B cell (primary cell): Measurements from ENCODE around the gene ECT2. TPM values are rescaled to one million over a fixed set of nuclear protein-coding genes. Genes with fewer than 3 reads are reported as not detected.
"Not testable (repeated sequence)": the region's sequence is repeated elsewhere in the genome, so short reads cannot be mapped to it uniquely, and the experiment has no call there.

ENCODE experiments used
- ATAC-seq: fragments of 200-7000 bp; cut with Tn5 transposase; one replicate; pipeline ENCODE4 v1.10.0; 2021; ENCODE audit warnings: low read depth, mild to moderate bottlenecking, moderate number of reproducible peaks, moderate library complexity
- CTCF ChIA-PET: fragments of 350-600 bp; sonication (Branson Sonifier 250); formaldehyde crosslinking; loops from one replicate; lab custom pipeline; 2021; ENCODE audit warnings: antibody characterized with exemption, inconsistent platforms; lab: Charles Lee
- POLR2A ChIA-PET: fragments of 350-600 bp; sonication (Branson Sonifier 250); formaldehyde crosslinking; loops from one replicate; lab custom pipeline; 2021; ENCODE audit warnings: antibody characterized with exemption; lab: Charles Lee
- DNase-seq: peaks from one replicate; pipeline ENCODE4 v3.0.0; 2013
- H2AFZ ChIP-seq: 2 replicates; pipeline ENCODE4 v1.6.1; 2012; ENCODE audit warnings: mild to moderate bottlenecking, low read depth, low read length; ENCODE audit not compliant: insufficient read depth, poor library complexity, severe bottlenecking
- H3K27ac ChIP-seq, 2 donors: 1 replicate in 1 of 2; 2 replicates in 1 of 2; pipeline ENCODE4 v1.5.1; 2012 to 2013; ENCODE audit warnings: low read length in 2 of 2, mild to moderate bottlenecking in 2 of 2, moderate library complexity in 1 of 2
- H3K27me3 ChIP-seq, 4 experiments: fragments of 200-600 bp in 1 of 4; sonication (generic) in 1 of 4; replicated peaks in 1 of 4; 1 replicate in 2 of 4; 2 replicates in 2 of 4; pipeline versions ENCODE4 v1.6.1 to v1.7.0; 2013 to 2016; ENCODE audit warnings: low read length in 3 of 4, mild to moderate bottlenecking in 2 of 4, mixed read lengths in 1 of 4, moderate library complexity in 1 of 4; ENCODE audit not compliant: insufficient read depth in 4 of 4, control insufficient read depth in 3 of 4; ENCODE audit errors: control extremely low read depth in 1 of 4
- H3K36me3 ChIP-seq, 2 experiments: replicated peaks in 1 of 2; 1 replicate in 1 of 2; 2 replicates in 1 of 2; pipeline versions ENCODE4 v1.6.1 to v1.7.1; 2013; ENCODE audit warnings: low read length in 1 of 2; ENCODE audit not compliant: insufficient read depth in 2 of 2, control insufficient read depth in 1 of 2; ENCODE audit errors: control extremely low read depth in 1 of 2, extremely low read depth in 1 of 2
- H3K4me1 ChIP-seq, 2 donors: fragments of 200-600 bp in 1 of 2; sonication (generic) in 1 of 2; 1 replicate in 1 of 2; 2 replicates in 1 of 2; pipeline versions ENCODE4 v1.5.1 to v1.6.1; 2013 to 2017; ENCODE audit warnings: low read length in 2 of 2; ENCODE audit not compliant: control insufficient read depth in 2 of 2, insufficient read depth in 2 of 2
- H3K4me2 ChIP-seq: replicated peaks from 2 replicates; pipeline ENCODE3; 2012; ENCODE audit warnings: mild to moderate bottlenecking, low read depth, low read length; ENCODE audit not compliant: poor library complexity, severe bottlenecking
- H3K4me3 ChIP-seq, 5 experiments: fragments of 200-600 bp in 1 of 5; sonication (generic) in 1 of 5; 1 replicate in 3 of 5; 2 replicates in 2 of 5; pipeline versions ENCODE4 v1.5.1 to v1.7.0; 2011 to 2016; ENCODE audit warnings: low read length in 4 of 5, mild to moderate bottlenecking in 4 of 5, low read depth in 2 of 5, control low read depth in 1 of 5, moderate library complexity in 1 of 5; ENCODE audit not compliant: insufficient read depth in 1 of 5; ENCODE audit errors: control extremely low read depth in 1 of 5, extremely low read depth in 1 of 5
- H3K79me2 ChIP-seq: fragments of 200-600 bp; sonication (generic); one replicate; pipeline ENCODE4 v1.6.0; 2016; ENCODE audit warnings: low read length; ENCODE audit not compliant: control insufficient read depth, insufficient read depth
- H3K9ac ChIP-seq: fragments of 200-600 bp; sonication (generic); 2 replicates; pipeline ENCODE4 v1.6.1; 2017; ENCODE audit warnings: mild to moderate bottlenecking, low read length, moderate library complexity
- H3K9me3 ChIP-seq, 3 donors: one replicate each; pipeline versions ENCODE4 v1.6.1 to v1.7.1; 2013; ENCODE audit warnings: low read length in 2 of 3; ENCODE audit not compliant: control insufficient read depth in 2 of 3, insufficient read depth in 1 of 3; ENCODE audit errors: control extremely low read depth in 1 of 3
- H4K20me1 ChIP-seq: 2 replicates; pipeline ENCODE4 v1.6.0; 2012; ENCODE audit warnings: mild to moderate bottlenecking, low read length; ENCODE audit not compliant: insufficient read depth, control insufficient read depth, poor library complexity, severe bottlenecking
- H3K27ac Mint-ChIP-seq: one replicate; pipeline ENCODE4 v1.8.0; 2021; ENCODE audit warnings: mixed read lengths
- H3K27me3 Mint-ChIP-seq: one replicate; pipeline ENCODE4 v1.8.0; 2021; ENCODE audit warnings: mixed read lengths
- H3K4me1 Mint-ChIP-seq: one replicate; pipeline ENCODE4 v1.8.0; 2021; ENCODE audit warnings: mixed read lengths
- H3K4me3 Mint-ChIP-seq: one replicate; pipeline ENCODE4 v1.8.0; 2021; ENCODE audit warnings: mixed read lengths
- H3K9me3 Mint-ChIP-seq: one replicate; pipeline ENCODE4 v1.8.0; 2022; ENCODE audit warnings: mixed read lengths; ENCODE audit not compliant: insufficient read depth
- EZH2 ChIP-seq: IDR thresholded peaks from 2 replicates; pipeline ENCODE4 v1.6.1; 2012; ENCODE audit warnings: borderline replicate concordance, low read depth, mild to moderate bottlenecking, moderate library complexity, low read length; ENCODE audit not compliant: insufficient read depth, poor library complexity, severe bottlenecking
- WGBS: methylation state at CpG from one replicate; pipeline ENCODE4 v1.1.5; 2013; ENCODE audit warnings: missing lambda C conversion rate; ENCODE audit not compliant: insufficient coverage; 5-methylcytosine and 5-hydroxymethylcytosine counted together
- intact Hi-C: fragments of 100-400 bp; cut with micrococcal nuclease; formaldehyde crosslinking; loops from one replicate; pipeline ENCODE4 v1.10.0; 2022
- polyA plus RNA-seq: library from polyadenylated mRNA; depleted of rRNA; stranded (reverse); fragments of >200 nt; gene quantifications from 2 replicates; pipeline ENCODE4 v1.2.3, GENCODE V29; 2012
- total RNA-seq, 2 donors: library from RNA; stranded (reverse); fragments of 120-200 nt in 1 of 2; gene quantifications; 1 replicate in 1 of 2; 2 replicates in 1 of 2; pipeline versions ENCODE4 v1.2.3 to v1.2.4, GENCODE V29; 2013 to 2022
- TF ChIP-seq, protein P1 (sequence below): fragments of 200-600 bp; IDR thresholded peaks from one replicate; pipeline ENCODE4 v1.8.0; 2022; ENCODE audit warnings: antibody characterized with exemption, mild to moderate bottlenecking

Gene ECT2
- total and polyA plus RNA-seq, 2 donors (not counting 1 experiment from before 2014, with no cell fraction given) = 1.00 to 5.1 TPM

GRCh38 chr3:172702256-172702655 lies 48.3 kb upstream of the ECT2 start:
- intact Hi-C loops = no loop called here
- no peak overlapping the region for H3K27ac Mint-ChIP-seq
- DNase-seq (no peak), ATAC-seq (no peak)
- no peaks in the 10 kb centered on the region for H3K27me3 Mint-ChIP-seq
- H3K4me1 Mint-ChIP-seq = peaks cover 27% of the 10 kb centered on the region
- Histone ChIP-seq H4K20me1 (peaks cover 24% of the 10 kb centered on the region), H3K4me2 (no peak overlapping the region), H3K9ac (no peak overlapping the region), H3K79me2 (peaks cover 17% of the 10 kb centered on the region), H3K4me3 (no peak overlapping the region), H3K27ac (no peak overlapping the region), H3K4me1 (no peaks in the 10 kb centered on the region), H3K9me3 (no peaks in the 10 kb centered on the region), H2AFZ (no peak overlapping the region), H3K36me3 (no peaks in the 10 kb centered on the region), H3K27me3 (no peaks in the 10 kb centered on the region)
- TF ChIP-seq, protein P1, sequence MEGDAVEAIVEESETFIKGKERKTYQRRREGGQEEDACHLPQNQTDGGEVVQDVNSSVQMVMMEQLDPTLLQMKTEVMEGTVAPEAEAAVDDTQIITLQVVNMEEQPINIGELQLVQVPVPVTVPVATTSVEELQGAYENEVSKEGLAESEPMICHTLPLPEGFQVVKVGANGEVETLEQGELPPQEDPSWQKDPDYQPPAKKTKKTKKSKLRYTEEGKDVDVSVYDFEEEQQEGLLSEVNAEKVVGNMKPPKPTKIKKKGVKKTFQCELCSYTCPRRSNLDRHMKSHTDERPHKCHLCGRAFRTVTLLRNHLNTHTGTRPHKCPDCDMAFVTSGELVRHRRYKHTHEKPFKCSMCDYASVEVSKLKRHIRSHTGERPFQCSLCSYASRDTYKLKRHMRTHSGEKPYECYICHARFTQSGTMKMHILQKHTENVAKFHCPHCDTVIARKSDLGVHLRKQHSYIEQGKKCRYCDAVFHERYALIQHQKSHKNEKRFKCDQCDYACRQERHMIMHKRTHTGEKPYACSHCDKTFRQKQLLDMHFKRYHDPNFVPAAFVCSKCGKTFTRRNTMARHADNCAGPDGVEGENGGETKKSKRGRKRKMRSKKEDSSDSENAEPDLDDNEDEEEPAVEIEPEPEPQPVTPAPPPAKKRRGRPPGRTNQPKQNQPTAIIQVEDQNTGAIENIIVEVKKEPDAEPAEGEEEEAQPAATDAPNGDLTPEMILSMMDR = no peak
- TF ChIP-seq EZH2 = no peak
- H3K4me3 Mint-ChIP-seq = no peak overlapping the region
- ChIA-PET CTCF (no interaction called here), POLR2A (no interaction called here)
- 100% methylated on average over 1 of the region's 3 CpGs for WGBS
- no peaks in the 10 kb centered on the region for H3K9me3 Mint-ChIP-seq

DNA sequence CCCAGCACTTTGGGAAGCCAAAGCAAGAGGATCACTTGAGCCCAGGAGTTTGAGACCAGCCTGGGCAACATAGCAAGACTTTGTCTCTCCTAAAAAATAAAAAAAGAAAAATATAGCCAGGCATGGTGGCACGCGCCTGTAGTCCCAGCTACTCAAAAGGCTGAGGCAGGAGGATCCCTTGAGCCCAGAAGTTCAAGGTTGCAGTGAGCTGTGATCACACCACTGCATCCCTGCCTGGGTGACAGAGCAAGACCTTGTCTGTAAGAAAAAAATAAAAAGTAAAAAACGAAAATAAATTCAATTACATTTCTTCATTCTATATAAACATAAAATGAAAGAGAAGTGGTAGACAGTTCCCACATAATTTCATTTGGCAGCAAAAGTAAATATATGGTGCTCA lies 47.8 kb upstream of the ECT2 start:
- H3K4me1 Mint-ChIP-seq = peaks cover 27% of the 10 kb centered on the region
- H3K9me3 ChIP-seq, H3K36me3 ChIP-seq, H3K4me3 ChIP-seq, H3K27ac ChIP-seq, H3K27me3 Mint-ChIP-seq, H2AFZ ChIP-seq, H3K9me3 Mint-ChIP-seq, H3K27ac Mint-ChIP-seq, H3K9ac ChIP-seq, H3K4me2 ChIP-seq, CTCF ChIA-PET, H3K4me3 Mint-ChIP-seq, DNase-seq, ATAC-seq, POLR2A ChIA-PET, H3K27me3 ChIP-seq, intact Hi-C loops, H3K4me1 ChIP-seq: not testable (repeated sequence)
- 100% methylated on average over 2 of the region's 3 CpGs for WGBS
- Histone ChIP-seq H3K79me2 (peaks cover 17% of the 10 kb centered on the region), H4K20me1 (peaks cover 24% of the 10 kb centered on the region)
